Measurements from ENCODE around the gene FGD1. TPM values are rescaled to one million over a fixed set of nuclear protein-coding genes. Genes with fewer than 3 reads are reported as not detected.

Gene FGD1
- total and polyA plus RNA-seq, 2 of the 8 experiments (the other 6 are each of a cell fraction or from before 2014, with no cell fraction given) = 6.8 to 34.9 TPM

DNA sequence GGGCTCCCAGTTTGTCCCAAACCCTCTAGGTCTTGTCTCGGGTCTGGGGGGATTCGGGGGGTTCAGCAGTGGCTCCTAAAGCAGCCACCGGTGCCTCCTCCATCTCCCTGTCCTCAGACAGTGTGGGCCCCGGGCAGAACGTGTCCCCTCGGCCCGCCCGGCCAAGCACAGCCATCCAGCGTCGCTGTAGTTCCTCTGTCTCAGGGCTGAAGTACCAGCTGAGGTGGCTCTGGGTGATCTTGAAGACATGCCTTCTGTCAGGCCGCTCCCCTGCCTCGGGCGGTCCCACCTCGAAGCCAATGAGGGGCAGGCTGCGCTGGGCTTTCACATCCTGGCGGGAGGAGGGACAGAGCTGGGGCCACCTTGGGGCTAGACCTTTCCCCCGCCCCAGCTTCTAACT lies 50.0 kb downstream of the FGD1 start:
- Histone ChIP-seq H3K23ac (ENCODE audit: insufficient read length) (no peak overlapping the region), H3K23me2 (ENCODE audit: low read depth, low read length) (no peaks in the 10 kb centered on the region; the same call in 1 of the 2 replicates), H3K4ac (replicated peaks; ENCODE audit: insufficient read length, low read depth, low read length) (no peak overlapping the region), H4K5ac (ENCODE audit: insufficient read length, low read depth, low read length) (no peak overlapping the region), H2BK20ac (ENCODE audit: low read length) (no peak overlapping the region), H2BK12ac (ENCODE audit: low read depth, low read length) (no peak overlapping the region), H3K14ac (ENCODE audit: insufficient read length) (no peak overlapping the region), H4K91ac (replicated peaks; ENCODE audit: insufficient read length, low read length) (no peak overlapping the region), H4K20me1 (replicated peaks in 1 of 2; ENCODE audit: control insufficient read depth in 1 of 2, insufficient read depth in 2 of 2, low read length in 2 of 2) (peaks cover 0 to 2% of the 10 kb centered on the region in 2 experiments), H3K4me2 (ENCODE audit: insufficient read depth in 1 of 2, low read depth in 2 of 2, low read length in 2 of 2) (no peak overlapping the region), H3K56ac (replicated peaks; ENCODE audit: insufficient read length, low read depth, low read length) (no peak overlapping the region), H3K27me3 (replicated peaks in 1 of 4; ENCODE audit: control insufficient read depth in 3 of 4, extremely low read depth in 1 of 4, insufficient read depth in 3 of 4, low read length in 3 of 4) (no peaks in the 10 kb centered on the region), H2BK5ac (ENCODE audit: low read depth, low read length) (no peak overlapping the region), H2BK15ac (ENCODE audit: low read length) (no peak overlapping the region), H2AFZ (ENCODE audit: low read length) (no peak overlapping the region), H3K18ac (ENCODE audit: extremely low read depth, low read length) (no peak overlapping the region), H3K9ac (replicated peaks in 1 of 4; ENCODE audit: extremely low read depth in 1 of 4, low read depth in 3 of 4, low read length in 3 of 4) (no peak overlapping the region), H3K27ac (ENCODE audit: low read depth, low read length) (no peak overlapping the region), H3K4me3 (ENCODE audit: extremely low read depth in 1 of 4, insufficient read depth in 2 of 4, low read depth in 3 of 4, low read length in 4 of 4) (no peak overlapping the region), H3K9me3 (ENCODE audit: insufficient read depth in 2 of 2, low read depth in 1 of 2, low read length in 1 of 2) (no peaks in the 10 kb centered on the region), H4K8ac (ENCODE audit: extremely low read depth, insufficient read depth, low read length) (no peak overlapping the region), H2AK5ac (ENCODE audit: low read depth, low read length) (no peak overlapping the region), H3K79me2 (ENCODE audit: control insufficient read depth in 1 of 2, insufficient read depth in 2 of 2, low read length in 2 of 2) (peaks cover 5 to 19% of the 10 kb centered on the region in 2 experiments; a peak in 3 of 4 replicates), H3K79me1 (ENCODE audit: low read depth, low read length) (no peaks in the 10 kb centered on the region), H3K4me1 (replicated peaks in 1 of 4; ENCODE audit: control insufficient read depth in 3 of 4, insufficient read depth in 4 of 4, low read length in 3 of 4) (peaks cover 0 to 3% (median 2%) of the 10 kb centered on the region in 4 experiments; a peak in 5 of 7 replicates), H3K36me3 (ENCODE audit: control insufficient read depth in 2 of 4, insufficient read depth in 4 of 4, low read length in 3 of 4) (peaks cover 2 to 32% (median 13%) of the 10 kb centered on the region in 4 experiments; a peak in 6 of 8 replicates), H2BK120ac (replicated peaks; ENCODE audit: low read depth, low read length) (no peak overlapping the region)
- 74% methylated on average over 3 of the region's 17 CpGs; no CpG with 5 or more reads in 1 of the 2 experiments for WGBS, 2 experiments (ENCODE audit: extremely low coverage in 1 of 2, insufficient coverage in 1 of 2, insufficient read length in 1 of 2, insufficient replicate concordance in 2 of 2, low coverage in 1 of 2, low lambda C conversion rate in 2 of 2, missing lambda C conversion rate in 1 of 2)
- ChIA-PET POLR2A (ENCODE audit: partially characterized antibody) (interaction anchor here (0.7 kb wide), 1 partner anchor 72 kb away, joined by 3 read pairs; no protein-coding TSS in a partner anchor), CTCF (ENCODE audit: partially characterized antibody) (interaction anchor here (1.4 kb wide), 1 partner anchor 15 kb away, joined by 4 read pairs; no protein-coding TSS in a partner anchor)
- DNase-seq (ENCODE audit: low read depth in 1 of 2, low spot score in 2 of 2) = peak in 1 of 2 experiments; percentile 47
- no peak for FAIRE-seq
- no peak for TF ChIP-seq CEBPB (IDR thresholded peaks at IDR 0.05; ENCODE audit: low read depth, low read length)
- TF ChIP-seq ASH2L (IDR thresholded peaks at IDR 0.05; ENCODE audit: low read length) = no peak
- no peak for TF ChIP-seq EGR1 (IDR thresholded peaks at IDR 0.05; ENCODE audit: borderline replicate concordance, low read depth, low read length)
- TF ChIP-seq POLR2A (IDR thresholded peaks at IDR 0.05; ENCODE audit: control extremely low read depth in 1 of 2, low read depth in 2 of 2, low read length in 2 of 2) = no peak
- no peak for TF ChIP-seq BCL11A (IDR thresholded peaks at IDR 0.05; ENCODE audit: low read depth in 2 of 2, low read length in 2 of 2)
- no peak for TF ChIP-seq RAD21 (IDR thresholded peaks at IDR 0.05 in 1 of 2, conservative IDR thresholded peaks at IDR 0.05 in 1 of 2; ENCODE audit: low read depth in 2 of 2, low read length in 2 of 2)
- no peak for TF ChIP-seq EP300 (IDR thresholded peaks at IDR 0.05; ENCODE audit: borderline replicate concordance in 1 of 2, low read depth in 2 of 2, low read length in 2 of 2)
